ENCODE data around the gene SOHLH1. TPM values are rescaled to one million over a fixed set of nuclear protein-coding genes. Genes with fewer than 3 reads are reported as not detected.

The SOHLH1 gene
- total RNA-seq, 5 donors from 2014 or later (not counting 1 experiment from before 2014, with no cell fraction given): not detected

- WGBS (ENCODE audit: insufficient coverage): 80% methylated on average over 5 of the region's 5 CpGs
- H3K4me3 Mint-ChIP-seq: no peak overlapping the region
- Histone ChIP-seq H3K27me3 (replicated peaks in 1 of 2; ENCODE audit: control insufficient read depth in 2 of 2, extremely low read depth in 1 of 2, insufficient read depth in 2 of 2, low read length in 1 of 2) (peaks cover 0 to 8% of the 10 kb centered on the region in 2 experiments), H3K4me3 (ENCODE audit: control insufficient read depth in 1 of 2, extremely low read depth in 1 of 2, low read length in 1 of 2) (no peak overlapping the region), H3K9me3 (peaks cover 2% of the 10 kb centered on the region), H3K27ac (ENCODE audit: low read length) (no peak overlapping the region), H3K4me1 (ENCODE audit: control insufficient read depth in 1 of 2, extremely low read depth in 1 of 2, insufficient read depth in 2 of 2, low read length in 2 of 2) (no peaks in the 10 kb centered on the region), H3K36me3 (ENCODE audit: control insufficient read depth in 2 of 2, extremely low read depth in 1 of 2, insufficient read depth in 1 of 2, low read length in 1 of 2) (no peaks in the 10 kb centered on the region)
- ChIA-PET POLR2A (no interaction called here), CTCF (no interaction called here)
- no peaks in the 10 kb centered on the region for H3K36me3 Mint-ChIP-seq
- peaks cover 12 to 15% of the 10 kb centered on the region in 2 donors for H3K27me3 Mint-ChIP-seq
- ATAC-seq (replicated peaks in 1 of 4): no peak
- H3K27ac Mint-ChIP-seq: no peak overlapping the region
- no peak for DNase-seq
- no peaks in the 10 kb centered on the region for H3K4me1 Mint-ChIP-seq
- peaks cover 24 to 48% (median 46%) of the 10 kb centered on the region in 3 donors for H3K9me3 Mint-ChIP-seq
These were observed 54.6 kb downstream of the SOHLH1 start for GRCh38 chr9:135644631-135645218.

Other genes starting within 250 kb of the SOHLH1 start
- 1 to 10 TPM in 3 of 5 donors, under 1 TPM in 2; 0.35 to 2.0 (median 1.7) TPM for gene PPP1R26, start 219.7 kb downstream of the SOHLH1 start, total RNA-seq
- gene MRPS2, start 198.8 kb downstream of the SOHLH1 start, total RNA-seq: 10 to 100 TPM; 17.7 to 36.6 (median 32.8) TPM
- gene LCN1, start 178.0 kb downstream of the SOHLH1 start, total RNA-seq: not detected
- gene OBP2A, start 153.4 kb downstream of the SOHLH1 start, total RNA-seq: not detected
- not detected for gene PAEP, start 137.7 kb downstream of the SOHLH1 start, total RNA-seq
- not detected for gene GLT6D1, start 59.9 kb downstream of the SOHLH1 start, total RNA-seq
- not detected for gene LCN9, start 36.2 kb downstream of the SOHLH1 start, total RNA-seq
- gene KCNT1, start 2.7 kb upstream of the SOHLH1 start, total RNA-seq: under 1 TPM in 3 of 5 donors, not detected in 2; 0.07 to 0.54 (median 0.16) TPM
- gene CAMSAP1, start 208.1 kb upstream of the SOHLH1 start, total RNA-seq: 10 to 100 TPM; 25.6 to 38.7 (median 35.6) TPM

Data from T-cell (primary cell).